Activated naive CD8-positive, alpha-beta T cell treated with anti-CD3 and anti-CD28 coated beads for 36 hours (primary cell): Measurements from ENCODE around the gene NTF3. TPM values are rescaled to one million over a fixed set of nuclear protein-coding genes. Genes with fewer than 3 reads are reported as not detected.

ENCODE experiments used
- DNase-seq: peaks from one replicate; pipeline ENCODE4 v3.0.0; 2021
- H3K27ac Mint-ChIP-seq: one replicate; pipeline ENCODE4 v1.8.0; 2022; ENCODE audit warnings: mild to moderate bottlenecking, moderate library complexity, mixed read lengths
- H3K27me3 Mint-ChIP-seq: one replicate; pipeline ENCODE4 v1.8.0; 2022; ENCODE audit warnings: mild to moderate bottlenecking, mixed read lengths
- H3K36me3 Mint-ChIP-seq: one replicate; pipeline ENCODE4 v1.8.0; 2021; ENCODE audit warnings: mild to moderate bottlenecking, mixed read lengths
- H3K4me1 Mint-ChIP-seq: one replicate; pipeline ENCODE4 v1.8.0; 2021; ENCODE audit warnings: mixed read lengths
- H3K4me3 Mint-ChIP-seq: one replicate; pipeline ENCODE4 v1.8.0; 2022; ENCODE audit warnings: mild to moderate bottlenecking, moderate library complexity, mixed read lengths
- H3K9me3 Mint-ChIP-seq: one replicate; pipeline ENCODE4 v1.8.0; 2022; ENCODE audit warnings: mixed read lengths
- total RNA-seq, 2 experiments: library from RNA; stranded (reverse); gene quantifications; one replicate each; pipeline ENCODE4 v1.2.3, GENCODE V29; 2021

The NTF3 gene
- total RNA-seq, 2 experiments from 2014 or later = not detected

GRCh38 chr12:5461966-5462365 lies 30.1 kb downstream of the NTF3 start:
- Mint-ChIP-seq H3K36me3 (no peaks in the 10 kb centered on the region), H3K27ac (no peak overlapping the region), H3K9me3 (peaks cover 2% of the 10 kb centered on the region), H3K4me1 (peaks cover 3% of the 10 kb centered on the region), H3K27me3 (peaks cover 8% of the 10 kb centered on the region), H3K4me3 (no peak overlapping the region)
- DNase-seq = no peak

GRCh38 chr12:5464096-5464495 lies 32.2 kb downstream of the NTF3 start:
- Mint-ChIP-seq H3K36me3 (no peaks in the 10 kb centered on the region), H3K27me3 (peaks cover 18% of the 10 kb centered on the region), H3K9me3 (peaks cover 2% of the 10 kb centered on the region), H3K4me3 (no peak overlapping the region), H3K4me1 (no peaks in the 10 kb centered on the region), H3K27ac (no peak overlapping the region)
- DNase-seq = no peak

- H3K27me3 Mint-ChIP-seq = peaks cover 14% of the 10 kb centered on the region
- no peak overlapping the region for H3K4me3 Mint-ChIP-seq
- no peaks in the 10 kb centered on the region for H3K4me1 Mint-ChIP-seq
- H3K27ac Mint-ChIP-seq = no peak overlapping the region
- H3K36me3 Mint-ChIP-seq = no peaks in the 10 kb centered on the region
- H3K9me3 Mint-ChIP-seq = peaks cover 2% of the 10 kb centered on the region
- DNase-seq = no peak
Observed at GRCh38 chr12:5465384-5465783, 33.5 kb downstream of the NTF3 start.

GRCh38 chr12:5466521-5466960 lies 34.6 kb downstream of the NTF3 start:
- no peaks in the 10 kb centered on the region for H3K4me1 Mint-ChIP-seq
- no peaks in the 10 kb centered on the region for H3K36me3 Mint-ChIP-seq

GRCh38 chr12:5467931-5468330 lies 36.0 kb downstream of the NTF3 start:
- Mint-ChIP-seq H3K27ac (no peak overlapping the region), H3K36me3 (no peaks in the 10 kb centered on the region), H3K4me3 (no peak overlapping the region), H3K27me3 (peaks cover 12% of the 10 kb centered on the region), H3K4me1 (no peaks in the 10 kb centered on the region), H3K9me3 (no peaks in the 10 kb centered on the region)
- DNase-seq = no peak

More at GRCh38 chr12:5466521-5466960, 34.6 kb downstream of the NTF3 start:
- Mint-ChIP-seq H3K9me3 (peaks cover 2% of the 10 kb centered on the region), H3K27ac (no peak overlapping the region), H3K4me3 (no peak overlapping the region), H3K27me3 (peaks cover 12% of the 10 kb centered on the region)
- DNase-seq = no peak

- Mint-ChIP-seq H3K27ac (no peak overlapping the region), H3K4me3 (no peak overlapping the region), H3K27me3 (peaks cover 23% of the 10 kb centered on the region), H3K9me3 (no peaks in the 10 kb centered on the region), H3K36me3 (no peaks in the 10 kb centered on the region), H3K4me1 (no peaks in the 10 kb centered on the region)
- DNase-seq = no peak
Observed at GRCh38 chr12:5470221-5470620, 38.3 kb downstream of the NTF3 start.

GRCh38 chr12:5470703-5471102 lies 38.8 kb downstream of the NTF3 start:
- H3K27ac Mint-ChIP-seq = no peak overlapping the region
- H3K36me3 Mint-ChIP-seq = no peaks in the 10 kb centered on the region
- no peaks in the 10 kb centered on the region for H3K9me3 Mint-ChIP-seq
- H3K4me3 Mint-ChIP-seq = no peak overlapping the region
- DNase-seq = no peak
- H3K27me3 Mint-ChIP-seq = peaks cover 23% of the 10 kb centered on the region
- H3K4me1 Mint-ChIP-seq = no peaks in the 10 kb centered on the region

- H3K36me3 Mint-ChIP-seq = no peaks in the 10 kb centered on the region
- H3K27me3 Mint-ChIP-seq = peaks cover 16% of the 10 kb centered on the region
- no peak overlapping the region for H3K4me3 Mint-ChIP-seq
- DNase-seq = no peak
- no peaks in the 10 kb centered on the region for H3K4me1 Mint-ChIP-seq
- no peak overlapping the region for H3K27ac Mint-ChIP-seq
- H3K9me3 Mint-ChIP-seq = no peaks in the 10 kb centered on the region
Observed at GRCh38 chr12:5473076-5473782, 41.3 kb downstream of the NTF3 start.

GRCh38 chr12:5473783-5474116 lies 41.8 kb downstream of the NTF3 start:
- H3K27ac Mint-ChIP-seq = no peak overlapping the region
- H3K36me3 Mint-ChIP-seq = no peaks in the 10 kb centered on the region
- H3K4me3 Mint-ChIP-seq = no peak overlapping the region
- peaks cover 10% of the 10 kb centered on the region for H3K27me3 Mint-ChIP-seq
- no peaks in the 10 kb centered on the region for H3K9me3 Mint-ChIP-seq
- no peaks in the 10 kb centered on the region for H3K4me1 Mint-ChIP-seq
- DNase-seq = no peak

GRCh38 chr12:5476356-5476755 lies 44.4 kb downstream of the NTF3 start:
- no peaks in the 10 kb centered on the region for H3K4me1 Mint-ChIP-seq
- no peak overlapping the region for H3K27ac Mint-ChIP-seq
- peaks cover 10% of the 10 kb centered on the region for H3K27me3 Mint-ChIP-seq
- no peak overlapping the region for H3K4me3 Mint-ChIP-seq
- H3K9me3 Mint-ChIP-seq = no peaks in the 10 kb centered on the region
- H3K36me3 Mint-ChIP-seq = no peaks in the 10 kb centered on the region
- no peak for DNase-seq

- Mint-ChIP-seq H3K9me3 (no peaks in the 10 kb centered on the region), H3K36me3 (no peaks in the 10 kb centered on the region), H3K27me3 (peaks cover 10% of the 10 kb centered on the region), H3K4me1 (no peaks in the 10 kb centered on the region), H3K4me3 (no peak overlapping the region), H3K27ac (no peak overlapping the region)
- DNase-seq = no peak
Observed at GRCh38 chr12:5478081-5478706, 46.3 kb downstream of the NTF3 start.

- DNase-seq = no peak
- H3K36me3 Mint-ChIP-seq = no peaks in the 10 kb centered on the region
- H3K4me3 Mint-ChIP-seq = no peak overlapping the region
- H3K27ac Mint-ChIP-seq = no peak overlapping the region
- H3K4me1 Mint-ChIP-seq = no peaks in the 10 kb centered on the region
- no peaks in the 10 kb centered on the region for H3K9me3 Mint-ChIP-seq
- H3K27me3 Mint-ChIP-seq = peaks cover 3% of the 10 kb centered on the region
Observed at GRCh38 chr12:5479761-5480160, 47.9 kb downstream of the NTF3 start.

- DNase-seq = no peak
- H3K27ac Mint-ChIP-seq = no peak overlapping the region
- H3K4me1 Mint-ChIP-seq = no peaks in the 10 kb centered on the region
Observed at GRCh38 chr12:5480218-5480937, 48.5 kb downstream of the NTF3 start.

GRCh38 chr12:5480938-5481303 lies 49.0 kb downstream of the NTF3 start:
- Mint-ChIP-seq H3K9me3 (no peaks in the 10 kb centered on the region), H3K4me3 (no peak overlapping the region)

More at GRCh38 chr12:5480218-5480937, 48.5 kb downstream of the NTF3 start:
- Mint-ChIP-seq H3K4me3 (no peak overlapping the region), H3K9me3 (no peaks in the 10 kb centered on the region), H3K27me3 (no peaks in the 10 kb centered on the region), H3K36me3 (no peaks in the 10 kb centered on the region)

GRCh38 chr12:5481645-5482044 lies 49.7 kb downstream of the NTF3 start:
- H3K4me1 Mint-ChIP-seq = no peaks in the 10 kb centered on the region
- H3K36me3 Mint-ChIP-seq = no peaks in the 10 kb centered on the region
- no peak overlapping the region for H3K27ac Mint-ChIP-seq
- no peak for DNase-seq
- no peaks in the 10 kb centered on the region for H3K9me3 Mint-ChIP-seq
- no peak overlapping the region for H3K4me3 Mint-ChIP-seq
- H3K27me3 Mint-ChIP-seq = no peaks in the 10 kb centered on the region

More at GRCh38 chr12:5480938-5481303, 49.0 kb downstream of the NTF3 start:
- Mint-ChIP-seq H3K4me1 (no peaks in the 10 kb centered on the region), H3K27me3 (no peaks in the 10 kb centered on the region), H3K36me3 (no peaks in the 10 kb centered on the region), H3K27ac (no peak overlapping the region)
- no peak for DNase-seq
